HTR-8/SVneo (cell line): ENCODE results near the gene GRIK3.

Experiments used
- DNase-seq: peaks from one replicate; pipeline ENCODE4 v3.0.0; 2011; ENCODE audit warnings: low spot score, mixed read lengths; ENCODE audit not compliant: insufficient read length
- FAIRE-seq: peaks from 2 replicates; lab custom pipeline; 2011; peaks lifted over from hg19 to GRCh38; lab: Jason Lieb, UNC

Gene GRIK3

GRCh38 chr1:37047542-37047941 is 13.2 kb upstream of the GRIK3 start:
- no peak for FAIRE-seq
- DNase-seq, result no peak

- FAIRE-seq (no peak), DNase-seq (no peak)
These were observed 8.8 kb upstream of the GRIK3 start for GRCh38 chr1:37043101-37043500.

GRCh38 chr1:37042506-37042905 is 8.2 kb upstream of the GRIK3 start:
- DNase-seq, result no peak
- no peak for FAIRE-seq

GRCh38 chr1:37041483-37041882 is 7.2 kb upstream of the GRIK3 start:
- no peak for FAIRE-seq
- no peak for DNase-seq

- FAIRE-seq (no peak), DNase-seq (no peak)
These were observed 6.5 kb upstream of the GRIK3 start for GRCh38 chr1:37040773-37041172.

- FAIRE-seq (no peak), DNase-seq (no peak)
These were observed 5.9 kb upstream of the GRIK3 start for GRCh38 chr1:37040261-37040660.

GRCh38 chr1:37038227-37039093 is 4.1 kb upstream of the GRIK3 start:
- FAIRE-seq (no peak), DNase-seq (peak; percentile 11)

- DNase-seq (no peak), FAIRE-seq (no peak)
These were observed 3.4 kb upstream of the GRIK3 start for GRCh38 chr1:37037690-37038089.

- DNase-seq (no peak), FAIRE-seq (no peak)
These were observed 2.3 kb upstream of the GRIK3 start for GRCh38 chr1:37036667-37037053.

- DNase-seq, result no peak
- FAIRE-seq, result no peak
These were observed 1.7 kb upstream of the GRIK3 start for GRCh38 chr1:37035796-37036666.

GRCh38 chr1:37035014-37035691 is 838 bp upstream of the GRIK3 start:
- no peak for FAIRE-seq

GRCh38 chr1:37033355-37034101 is 787 bp downstream of the GRIK3 start:
- FAIRE-seq (no peak), DNase-seq (no peak)

More at GRCh38 chr1:37035014-37035691, 838 bp upstream of the GRIK3 start:
- DNase-seq, result no peak

GRCh38 chr1:37032660-37033354 is 1.5 kb downstream of the GRIK3 start:
- FAIRE-seq (no peak), DNase-seq (no peak)

GRCh38 chr1:37031871-37032270 is 2.4 kb downstream of the GRIK3 start:
- DNase-seq (no peak), FAIRE-seq (no peak)

- no peak for FAIRE-seq
- DNase-seq, result no peak
These were observed 2.9 kb downstream of the GRIK3 start for GRCh38 chr1:37031429-37031828.

GRCh38 chr1:37028981-37029617 is 5.2 kb downstream of the GRIK3 start:
- DNase-seq (no peak), FAIRE-seq (no peak)

GRCh38 chr1:37021502-37021901 is 12.8 kb downstream of the GRIK3 start:
- no peak for DNase-seq
- FAIRE-seq, result no peak

GRCh38 chr1:37020653-37021277 is 13.6 kb downstream of the GRIK3 start:
- DNase-seq (no peak), FAIRE-seq (no peak)
